ENCODE data around the gene DSG1.

Gene DSG1

GRCh38 chr18:31294199-31294747 is 23.7 kb upstream of the DSG1 start:
- Mint-ChIP-seq H3K9me3 (peaks cover 47% of the 10 kb centered on the region), H3K27me3 (ENCODE audit: low read depth, poor library complexity) (peaks cover under 1% of the 10 kb centered on the region), H3K27ac (no peak overlapping the region), H3K36me3 (ENCODE audit: low read depth) (peaks cover 21% of the 10 kb centered on the region), H3K4me3 (no peak overlapping the region), H3K4me1 (no peaks in the 10 kb centered on the region)
- no peak for DNase-seq
- TF ChIP-seq, protein P1, sequence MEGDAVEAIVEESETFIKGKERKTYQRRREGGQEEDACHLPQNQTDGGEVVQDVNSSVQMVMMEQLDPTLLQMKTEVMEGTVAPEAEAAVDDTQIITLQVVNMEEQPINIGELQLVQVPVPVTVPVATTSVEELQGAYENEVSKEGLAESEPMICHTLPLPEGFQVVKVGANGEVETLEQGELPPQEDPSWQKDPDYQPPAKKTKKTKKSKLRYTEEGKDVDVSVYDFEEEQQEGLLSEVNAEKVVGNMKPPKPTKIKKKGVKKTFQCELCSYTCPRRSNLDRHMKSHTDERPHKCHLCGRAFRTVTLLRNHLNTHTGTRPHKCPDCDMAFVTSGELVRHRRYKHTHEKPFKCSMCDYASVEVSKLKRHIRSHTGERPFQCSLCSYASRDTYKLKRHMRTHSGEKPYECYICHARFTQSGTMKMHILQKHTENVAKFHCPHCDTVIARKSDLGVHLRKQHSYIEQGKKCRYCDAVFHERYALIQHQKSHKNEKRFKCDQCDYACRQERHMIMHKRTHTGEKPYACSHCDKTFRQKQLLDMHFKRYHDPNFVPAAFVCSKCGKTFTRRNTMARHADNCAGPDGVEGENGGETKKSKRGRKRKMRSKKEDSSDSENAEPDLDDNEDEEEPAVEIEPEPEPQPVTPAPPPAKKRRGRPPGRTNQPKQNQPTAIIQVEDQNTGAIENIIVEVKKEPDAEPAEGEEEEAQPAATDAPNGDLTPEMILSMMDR (IDR thresholded peaks at IDR 0.05), result no peak

DNA sequence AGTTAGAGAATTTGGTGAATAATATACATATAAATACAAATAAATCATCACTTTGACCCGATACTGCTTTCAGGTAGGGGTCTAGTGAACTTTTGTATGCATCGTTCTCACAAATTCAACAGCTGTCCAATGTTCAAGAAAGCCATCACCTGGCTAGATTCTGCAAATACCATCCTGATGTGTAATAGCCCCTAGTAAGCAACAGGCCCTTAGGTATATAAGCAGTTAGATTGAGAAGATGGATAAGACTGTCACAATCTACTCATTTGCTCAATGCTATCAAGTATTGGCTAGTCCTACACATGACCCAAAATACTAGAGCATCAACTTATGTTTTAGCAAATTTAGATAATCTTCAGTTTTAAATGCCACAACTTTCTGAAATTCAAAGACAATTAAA is 20.7 kb upstream of the DSG1 start:
- H3K36me3 Mint-ChIP-seq (ENCODE audit: low read depth), result no peaks in the 10 kb centered on the region
- TF ChIP-seq, protein P1 (IDR thresholded peaks at IDR 0.05), result no peak
- no peaks in the 10 kb centered on the region for H3K27me3 Mint-ChIP-seq (ENCODE audit: low read depth, poor library complexity)
- no peak for DNase-seq
- H3K9me3 Mint-ChIP-seq, result peaks cover 20% of the 10 kb centered on the region
- no peaks in the 10 kb centered on the region for H3K4me1 Mint-ChIP-seq
- no peak overlapping the region for H3K4me3 Mint-ChIP-seq
- H3K27ac Mint-ChIP-seq, result no peak overlapping the region

DNA sequence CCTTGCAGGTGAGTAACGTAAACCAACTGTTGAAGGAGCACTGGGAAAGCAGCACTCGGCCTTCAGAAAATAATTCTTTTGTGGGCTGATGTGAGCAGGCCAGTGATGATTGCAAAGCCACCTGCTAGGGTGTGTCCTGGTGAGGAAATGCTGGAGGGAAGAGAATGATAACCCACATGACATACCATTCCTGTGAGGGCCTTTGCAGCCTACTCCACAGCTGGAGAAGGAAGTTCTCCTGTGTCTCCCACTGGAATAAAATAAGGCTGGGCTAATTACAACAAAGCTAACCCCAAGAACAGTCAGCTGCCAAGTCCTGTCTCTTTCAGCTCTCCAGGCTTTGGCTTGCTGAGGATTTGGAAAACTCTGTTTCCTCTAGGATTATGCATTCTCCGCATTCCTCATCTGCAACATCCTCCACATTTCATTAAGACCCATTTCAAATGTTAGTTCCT is 16.7 kb upstream of the DSG1 start:
- TF ChIP-seq, protein P1 (IDR thresholded peaks at IDR 0.05), result no peak
- Mint-ChIP-seq H3K9me3 (peaks cover 6% of the 10 kb centered on the region), H3K4me1 (no peaks in the 10 kb centered on the region), H3K27me3 (ENCODE audit: low read depth, poor library complexity) (no peaks in the 10 kb centered on the region), H3K36me3 (ENCODE audit: low read depth) (no peaks in the 10 kb centered on the region), H3K27ac (no peak overlapping the region), H3K4me3 (no peak overlapping the region)
- DNase-seq, result no peak

GRCh38 chr18:31302991-31303390 is 15.0 kb upstream of the DSG1 start:
- H3K4me3 Mint-ChIP-seq, result no peak overlapping the region
- TF ChIP-seq, protein P1 (IDR thresholded peaks at IDR 0.05), result no peak
- no peak overlapping the region for H3K27ac Mint-ChIP-seq
- no peaks in the 10 kb centered on the region for H3K36me3 Mint-ChIP-seq (ENCODE audit: low read depth)
- H3K27me3 Mint-ChIP-seq (ENCODE audit: low read depth, poor library complexity), result no peaks in the 10 kb centered on the region
- no peak for DNase-seq
- H3K9me3 Mint-ChIP-seq, result peaks cover 4% of the 10 kb centered on the region
- no peaks in the 10 kb centered on the region for H3K4me1 Mint-ChIP-seq

DNA sequence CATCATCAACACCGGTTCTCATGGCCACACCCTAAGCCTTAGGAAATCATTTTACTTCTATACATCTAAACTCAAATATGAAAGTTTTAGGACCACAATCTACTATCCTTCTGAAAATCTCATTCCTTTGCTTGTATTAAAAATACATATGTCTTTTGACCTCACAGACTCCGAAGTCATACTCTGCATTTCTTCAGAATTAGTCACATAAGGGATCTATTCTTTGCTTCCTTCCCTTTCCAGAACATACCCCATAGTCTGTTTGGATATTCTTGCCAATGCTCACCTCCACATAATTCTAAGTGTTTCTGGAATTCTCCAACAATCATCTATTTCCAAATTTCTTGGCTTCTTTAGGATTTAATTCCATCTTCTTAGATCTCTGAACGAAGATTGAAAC is 14.2 kb upstream of the DSG1 start:
- Mint-ChIP-seq H3K4me3 (no peak overlapping the region), H3K27me3 (ENCODE audit: low read depth, poor library complexity) (no peaks in the 10 kb centered on the region), H3K9me3 (no peaks in the 10 kb centered on the region), H3K36me3 (ENCODE audit: low read depth) (no peaks in the 10 kb centered on the region), H3K27ac (no peak overlapping the region), H3K4me1 (no peaks in the 10 kb centered on the region)
- no peak for DNase-seq
- TF ChIP-seq, protein P1 (IDR thresholded peaks at IDR 0.05), result no peak

DNA sequence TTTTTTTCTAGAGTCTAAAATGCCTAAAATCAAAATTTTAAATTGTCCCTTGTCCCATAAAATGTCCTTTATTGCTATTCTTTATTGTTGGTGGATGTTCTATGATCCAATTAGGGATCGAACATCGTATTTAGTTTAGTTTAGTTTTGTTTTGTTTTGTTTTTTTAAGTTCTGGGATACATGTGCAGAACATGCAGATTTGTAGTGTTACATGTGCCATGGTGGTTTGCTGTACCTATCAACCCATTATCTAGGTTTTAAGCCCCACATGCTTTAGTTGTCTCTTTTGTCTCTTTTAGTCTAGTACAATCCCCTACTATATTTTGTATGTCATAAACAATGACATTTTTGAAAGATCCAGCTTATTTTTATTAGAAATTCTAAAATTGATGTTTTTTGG is 8.8 kb upstream of the DSG1 start:
- DNase-seq, result no peak
- Mint-ChIP-seq H3K36me3 (ENCODE audit: low read depth) (no peaks in the 10 kb centered on the region), H3K27ac (no peak overlapping the region), H3K4me3 (no peak overlapping the region), H3K4me1 (no peaks in the 10 kb centered on the region), H3K27me3 (ENCODE audit: low read depth, poor library complexity) (no peaks in the 10 kb centered on the region), H3K9me3 (peaks cover 7% of the 10 kb centered on the region)
- TF ChIP-seq, protein P1 (IDR thresholded peaks at IDR 0.05), result no peak

All from nephron progenitor cell (in vitro differentiated cells).